ENCODE data around the gene ABCB6. TPM values are rescaled to one million over a fixed set of nuclear protein-coding genes. Genes with fewer than 3 reads are reported as not detected.

Gene ABCB6
- total and polyA plus RNA-seq, 2 experiments from 2014 or later = 21.8 to 25.3 TPM

DNA sequence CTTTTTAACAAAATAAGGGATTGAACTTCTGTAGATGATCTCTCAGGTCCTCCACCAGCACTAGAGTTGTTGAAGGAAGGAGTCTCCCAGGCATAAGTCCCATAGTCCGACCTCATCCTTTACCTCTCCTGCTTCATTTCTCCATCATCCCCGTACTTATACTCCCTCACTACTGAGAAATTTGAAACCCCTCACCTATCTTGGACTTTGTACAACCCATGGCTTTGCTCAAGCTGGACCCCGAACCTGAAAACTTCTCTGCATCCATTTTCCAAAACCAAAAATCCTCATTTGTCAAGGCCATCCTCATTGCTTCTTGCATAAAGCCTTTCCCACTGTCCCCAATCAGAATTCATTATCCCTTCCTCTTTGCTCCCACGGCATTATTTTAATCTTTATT lies 57.7 kb downstream of the ABCB6 start:
- Histone ChIP-seq H3K4me1 (ENCODE audit: insufficient read depth) (peaks cover 14% of the 10 kb centered on the region), H3K4me2 (ENCODE audit: unreplicated experiment) (peak overlapping the region; percentile 90), H3K79me2 (ENCODE audit: insufficient read depth) (no peaks in the 10 kb centered on the region), H3K27me3 (replicated peaks; ENCODE audit: insufficient read depth) (no peaks in the 10 kb centered on the region), H3K9me2 (ENCODE audit: insufficient read depth) (no peaks in the 10 kb centered on the region), H3K36me3 (ENCODE audit: low read depth) (no peaks in the 10 kb centered on the region), H4K20me1 (ENCODE audit: insufficient read depth) (no peaks in the 10 kb centered on the region), H3K27ac (peak overlapping the region; percentile 74; the same call in 1 of the 2 replicates), H3K9ac (peak overlapping the region; percentile 77), H2AFZ (peak overlapping the region; percentile 73), H3F3A (ENCODE audit: insufficient read depth) (peaks cover 5% of the 10 kb centered on the region; the same call in 1 of the 2 replicates), H3K4me3 (peak overlapping the region; percentile 72), H3K9me3 (ENCODE audit: low read depth) (no peaks in the 10 kb centered on the region)
- no peak for DNase-seq
- TF ChIP-seq EZH2 (IDR thresholded peaks at IDR 0.05; ENCODE audit: insufficient read depth, poor library complexity, severe bottlenecking) = no peak
- no peak for TF ChIP-seq EZH2phosphoT487 (IDR thresholded peaks at IDR 0.05; ENCODE audit: insufficient read depth, low read depth)
- in situ Hi-C loops (cut with MboI) = loop anchor here (10.0 kb wide), 1 partner anchor 144 kb away; the partner anchor contains the start of gene PTPRN
- WGBS, 2 experiments (ENCODE audit: low coverage in 1 of 2, low lambda C conversion rate in 2 of 2, missing lambda C conversion rate in 2 of 2) = 59 to 62% methylated on average over 4 of the region's 4 CpGs

DNA sequence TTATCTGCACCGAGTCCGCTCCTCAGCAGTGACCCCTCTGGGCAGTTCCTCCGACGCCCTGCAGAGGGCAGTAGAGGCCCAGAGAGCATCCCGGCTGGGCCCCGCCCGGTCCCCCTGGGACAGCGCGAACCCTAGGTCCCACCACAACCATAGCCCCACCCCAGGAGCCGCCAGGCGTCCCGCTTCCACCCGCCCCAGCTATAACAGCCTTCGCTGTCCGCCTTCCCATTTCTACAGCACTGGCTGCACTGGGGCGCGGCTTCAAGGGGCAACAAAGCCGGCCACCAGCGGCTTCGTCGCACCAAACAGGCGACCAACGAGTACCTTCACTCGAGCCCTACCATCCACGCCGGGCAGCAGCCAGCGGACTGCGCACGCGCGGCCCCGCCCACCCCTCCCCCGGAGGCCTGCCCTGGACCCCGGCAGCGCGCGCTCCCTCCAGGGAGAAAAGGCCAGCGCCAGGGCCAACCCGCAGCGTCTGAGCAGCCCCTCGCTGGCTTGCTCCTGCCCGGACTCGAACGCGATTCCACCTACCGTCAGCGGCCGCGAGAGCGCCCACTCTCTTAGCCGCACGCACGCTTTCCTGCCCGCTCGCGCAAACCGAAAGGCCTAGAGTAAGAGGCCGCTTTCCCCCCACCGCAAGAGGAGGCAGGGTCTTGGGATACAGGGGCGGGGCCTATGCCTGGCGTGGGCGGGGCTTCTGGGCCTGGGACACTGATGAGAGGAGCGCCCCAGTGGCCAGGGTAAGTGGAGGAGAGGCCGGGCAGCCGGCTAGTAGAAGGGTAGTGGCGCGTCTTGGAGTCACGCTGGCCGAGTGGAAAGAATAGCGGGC lies 58.4 kb downstream of the ABCB6 start, which contains the start of gene NHEJ1:
Gene NHEJ1 (minus strand): TSS at position 630 of the 832 bp plus-strand sequence. CDS start 2,453 bp downstream, outside the sequence.
- Histone ChIP-seq H3K4me3 (peak within 1 kb of the TSS; percentile 72), H3K79me2 (ENCODE audit: insufficient read depth) (no peaks in the 10 kb centered on the region), H3K9me2 (ENCODE audit: insufficient read depth) (no peaks in the 10 kb centered on the region), H3K9ac (peak within 1 kb of the TSS; percentile 77), H3K27ac (peak within 1 kb of the TSS; percentile 74), H3K27me3 (replicated peaks; ENCODE audit: insufficient read depth) (no peaks in the 10 kb centered on the region), H3F3A (ENCODE audit: insufficient read depth) (peaks cover 5% of the 10 kb centered on the region; the same call in 1 of the 2 replicates), H3K36me3 (ENCODE audit: low read depth) (no peaks in the 10 kb centered on the region), H3K9me3 (ENCODE audit: low read depth) (no peaks in the 10 kb centered on the region), H4K20me1 (ENCODE audit: insufficient read depth) (no peaks in the 10 kb centered on the region), H3K4me2 (ENCODE audit: unreplicated experiment) (peak within 1 kb of the TSS; percentile 90), H2AFZ (peak within 1 kb of the TSS; percentile 73), H3K4me1 (ENCODE audit: insufficient read depth) (peaks cover 14% of the 10 kb centered on the region)
- peak; percentile 95 for DNase-seq
- WGBS, 2 experiments (ENCODE audit: low coverage in 1 of 2, low lambda C conversion rate in 2 of 2, missing lambda C conversion rate in 2 of 2) = 0 to 1% methylated on average over 49 to 60 of the region's 70 CpGs
- in situ Hi-C loops (cut with MboI) = loop anchor here (10.0 kb wide), 1 partner anchor 144 kb away; the partner anchor contains the start of gene PTPRN
- TF ChIP-seq EZH2phosphoT487 (IDR thresholded peaks at IDR 0.05; ENCODE audit: insufficient read depth, low read depth) (no peak), EZH2 (IDR thresholded peaks at IDR 0.05; ENCODE audit: insufficient read depth, poor library complexity, severe bottlenecking) (no peak)

Other genes starting within 250 kb of the ABCB6 start
- not detected in 2 replicates for gene FEV, start 233.8 kb downstream of the ABCB6 start, total RNA-seq (2014; rRNA removed; shearing (Covaris generic))
- gene FEV, start 233.8 kb downstream of the ABCB6 start, polyA plus RNA-seq (2016; fragmentation: Nextera tagmentation; extraction: Ambion mirVana) = not detected in 2 replicates
- not detected in 2 replicates for gene CRYBA2, start 225.5 kb downstream of the ABCB6 start, total RNA-seq (2014; rRNA removed; shearing (Covaris generic))
- gene CRYBA2, start 225.5 kb downstream of the ABCB6 start, polyA plus RNA-seq (2016; fragmentation: Nextera tagmentation; extraction: Ambion mirVana) = not detected in 2 replicates
- not detected in 2 replicates for gene CFAP65, start 177.4 kb downstream of the ABCB6 start, total RNA-seq (2014; rRNA removed; shearing (Covaris generic))
- gene CFAP65, start 177.4 kb downstream of the ABCB6 start, polyA plus RNA-seq (2016; fragmentation: Nextera tagmentation; extraction: Ambion mirVana) = 0.08 TPM in 1 of 2 replicates, not detected in the other
- not detected in 2 replicates for gene IHH, start 158.0 kb downstream of the ABCB6 start, total RNA-seq (2014; rRNA removed; shearing (Covaris generic))
- not detected in 2 replicates for gene IHH, start 158.0 kb downstream of the ABCB6 start, polyA plus RNA-seq (2016; fragmentation: Nextera tagmentation; extraction: Ambion mirVana)
- 8.3 and 16.1 TPM in 2 replicates for gene NHEJ1, start 58.1 kb downstream of the ABCB6 start, total RNA-seq (2014; rRNA removed; shearing (Covaris generic))
- 8.3 and 10.5 TPM in 2 replicates for gene NHEJ1, start 58.1 kb downstream of the ABCB6 start, polyA plus RNA-seq (2016; fragmentation: Nextera tagmentation; extraction: Ambion mirVana)
- 0.13 and 1.2 TPM in 2 replicates for gene SLC23A3, start 48.9 kb downstream of the ABCB6 start, total RNA-seq (2014; rRNA removed; shearing (Covaris generic))
- gene SLC23A3, start 48.9 kb downstream of the ABCB6 start, polyA plus RNA-seq (2016; fragmentation: Nextera tagmentation; extraction: Ambion mirVana) = 0.24 and 0.58 TPM in 2 replicates
- gene CNPPD1, start 42.0 kb downstream of the ABCB6 start, total RNA-seq (2014; rRNA removed; shearing (Covaris generic)) = 34.5 and 35.2 TPM in 2 replicates
- gene CNPPD1, start 42.0 kb downstream of the ABCB6 start, polyA plus RNA-seq (2016; fragmentation: Nextera tagmentation; extraction: Ambion mirVana) = 43.8 and 43.9 TPM in 2 replicates
- gene RETREG2, start 40.7 kb downstream of the ABCB6 start, total RNA-seq (2014; rRNA removed; shearing (Covaris generic)) = 98.9 and 120 TPM in 2 replicates
- gene RETREG2, start 40.7 kb downstream of the ABCB6 start, polyA plus RNA-seq (2016; fragmentation: Nextera tagmentation; extraction: Ambion mirVana) = 20.7 and 21.5 TPM in 2 replicates
- gene ZFAND2B, start 12.2 kb downstream of the ABCB6 start, total RNA-seq (2014; rRNA removed; shearing (Covaris generic)) = 39.3 and 42.4 TPM in 2 replicates
- gene ZFAND2B, start 12.2 kb downstream of the ABCB6 start, polyA plus RNA-seq (2016; fragmentation: Nextera tagmentation; extraction: Ambion mirVana) = 36.0 and 38.9 TPM in 2 replicates
- gene ATG9A, start 10.7 kb upstream of the ABCB6 start, total RNA-seq (2014; rRNA removed; shearing (Covaris generic)) = 84.4 and 97.3 TPM in 2 replicates
- gene ATG9A, start 10.7 kb upstream of the ABCB6 start, polyA plus RNA-seq (2016; fragmentation: Nextera tagmentation; extraction: Ambion mirVana) = 68.5 and 72.6 TPM in 2 replicates
- gene ANKZF1, start 10.8 kb upstream of the ABCB6 start, total RNA-seq (2014; rRNA removed; shearing (Covaris generic)) = 27.8 and 32.6 TPM in 2 replicates
- gene ANKZF1, start 10.8 kb upstream of the ABCB6 start, polyA plus RNA-seq (2016; fragmentation: Nextera tagmentation; extraction: Ambion mirVana) = 26.8 and 31.5 TPM in 2 replicates
- 13.4 and 13.5 TPM in 2 replicates for gene GLB1L, start 26.5 kb upstream of the ABCB6 start, total RNA-seq (2014; rRNA removed; shearing (Covaris generic))
- gene GLB1L, start 26.5 kb upstream of the ABCB6 start, polyA plus RNA-seq (2016; fragmentation: Nextera tagmentation; extraction: Ambion mirVana) = 3.4 and 3.8 TPM in 2 replicates
- 15.3 and 16.0 TPM in 2 replicates for gene STK16, start 26.5 kb upstream of the ABCB6 start, total RNA-seq (2014; rRNA removed; shearing (Covaris generic))
- 5.3 and 7.2 TPM in 2 replicates for gene STK16, start 26.5 kb upstream of the ABCB6 start, polyA plus RNA-seq (2016; fragmentation: Nextera tagmentation; extraction: Ambion mirVana)
- not detected in 2 replicates for gene TUBA4B, start 34.3 kb upstream of the ABCB6 start, total RNA-seq (2014; rRNA removed; shearing (Covaris generic))
- gene TUBA4B, start 34.3 kb upstream of the ABCB6 start, polyA plus RNA-seq (2016; fragmentation: Nextera tagmentation; extraction: Ambion mirVana) = not detected in 2 replicates
- gene TUBA4A, start 35.0 kb upstream of the ABCB6 start, total RNA-seq (2014; rRNA removed; shearing (Covaris generic)) = 14.3 and 27.1 TPM in 2 replicates
- gene TUBA4A, start 35.0 kb upstream of the ABCB6 start, polyA plus RNA-seq (2016; fragmentation: Nextera tagmentation; extraction: Ambion mirVana) = 14.5 and 15.5 TPM in 2 replicates
- gene DNAJB2, start 60.4 kb upstream of the ABCB6 start, total RNA-seq (2014; rRNA removed; shearing (Covaris generic)) = 50.5 and 53.7 TPM in 2 replicates
- gene DNAJB2, start 60.4 kb upstream of the ABCB6 start, polyA plus RNA-seq (2016; fragmentation: Nextera tagmentation; extraction: Ambion mirVana) = 11.1 and 12.6 TPM in 2 replicates
- gene PTPRN, start 90.4 kb upstream of the ABCB6 start, total RNA-seq (2014; rRNA removed; shearing (Covaris generic)) = 50.5 and 54.1 TPM in 2 replicates
- 29.2 and 30.5 TPM in 2 replicates for gene PTPRN, start 90.4 kb upstream of the ABCB6 start, polyA plus RNA-seq (2016; fragmentation: Nextera tagmentation; extraction: Ambion mirVana)
- not detected in 2 replicates for gene RESP18, start 113.8 kb upstream of the ABCB6 start, total RNA-seq (2014; rRNA removed; shearing (Covaris generic))
- not detected in 2 replicates for gene RESP18, start 113.8 kb upstream of the ABCB6 start, polyA plus RNA-seq (2016; fragmentation: Nextera tagmentation; extraction: Ambion mirVana)
- gene DNPEP, start 169.0 kb upstream of the ABCB6 start, total RNA-seq (2014; rRNA removed; shearing (Covaris generic)) = 79.8 and 84.5 TPM in 2 replicates
- 54.5 and 57.5 TPM in 2 replicates for gene DNPEP, start 169.0 kb upstream of the ABCB6 start, polyA plus RNA-seq (2016; fragmentation: Nextera tagmentation; extraction: Ambion mirVana)
- gene DES, start 199.4 kb upstream of the ABCB6 start, total RNA-seq (2014; rRNA removed; shearing (Covaris generic)) = 0.51 and 2.7 TPM in 2 replicates
- gene DES, start 199.4 kb upstream of the ABCB6 start, polyA plus RNA-seq (2016; fragmentation: Nextera tagmentation; extraction: Ambion mirVana) = 0.75 and 1.1 TPM in 2 replicates
- 26.5 and 32.1 TPM in 2 replicates for gene SPEG, start 215.9 kb upstream of the ABCB6 start, total RNA-seq (2014; rRNA removed; shearing (Covaris generic))
- gene SPEG, start 215.9 kb upstream of the ABCB6 start, polyA plus RNA-seq (2016; fragmentation: Nextera tagmentation; extraction: Ambion mirVana) = 6.8 and 9.4 TPM in 2 replicates

Measured in GM23248 (cell line).